ENCODE results near the gene LENG1.

DNA sequence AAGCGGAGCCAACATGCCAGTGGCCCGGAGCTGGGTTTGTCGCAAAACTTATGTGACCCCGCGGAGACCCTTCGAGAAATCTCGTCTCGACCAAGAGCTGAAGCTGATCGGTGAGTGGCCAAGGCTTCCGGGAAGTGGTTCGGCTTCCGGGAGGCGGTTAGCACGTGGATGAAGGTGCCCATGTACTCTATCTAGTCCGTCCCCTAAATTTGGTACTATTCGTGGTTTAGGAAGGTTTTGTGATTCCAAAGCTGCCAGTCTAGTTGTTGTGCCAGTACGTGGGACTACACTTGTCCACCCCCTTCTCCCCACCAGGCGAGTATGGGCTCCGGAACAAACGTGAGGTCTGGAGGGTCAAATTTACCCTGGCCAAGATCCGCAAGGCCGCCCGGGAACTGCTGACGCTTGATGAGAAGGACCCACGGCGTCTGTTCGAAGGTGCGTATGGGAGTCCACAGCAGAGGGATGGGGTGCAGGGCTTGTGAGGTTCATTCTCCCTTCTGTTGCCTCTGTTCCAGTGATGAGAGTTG lies 41.7 kb upstream of the LENG1 start:
- TF ChIP-seq, protein P1, sequence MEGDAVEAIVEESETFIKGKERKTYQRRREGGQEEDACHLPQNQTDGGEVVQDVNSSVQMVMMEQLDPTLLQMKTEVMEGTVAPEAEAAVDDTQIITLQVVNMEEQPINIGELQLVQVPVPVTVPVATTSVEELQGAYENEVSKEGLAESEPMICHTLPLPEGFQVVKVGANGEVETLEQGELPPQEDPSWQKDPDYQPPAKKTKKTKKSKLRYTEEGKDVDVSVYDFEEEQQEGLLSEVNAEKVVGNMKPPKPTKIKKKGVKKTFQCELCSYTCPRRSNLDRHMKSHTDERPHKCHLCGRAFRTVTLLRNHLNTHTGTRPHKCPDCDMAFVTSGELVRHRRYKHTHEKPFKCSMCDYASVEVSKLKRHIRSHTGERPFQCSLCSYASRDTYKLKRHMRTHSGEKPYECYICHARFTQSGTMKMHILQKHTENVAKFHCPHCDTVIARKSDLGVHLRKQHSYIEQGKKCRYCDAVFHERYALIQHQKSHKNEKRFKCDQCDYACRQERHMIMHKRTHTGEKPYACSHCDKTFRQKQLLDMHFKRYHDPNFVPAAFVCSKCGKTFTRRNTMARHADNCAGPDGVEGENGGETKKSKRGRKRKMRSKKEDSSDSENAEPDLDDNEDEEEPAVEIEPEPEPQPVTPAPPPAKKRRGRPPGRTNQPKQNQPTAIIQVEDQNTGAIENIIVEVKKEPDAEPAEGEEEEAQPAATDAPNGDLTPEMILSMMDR (IDR thresholded peaks at IDR 0.05; ENCODE audit: low read depth, low read length): no peak
- no peak for TF ChIP-seq EZH2phosphoT487 (IDR thresholded peaks at IDR 0.05; ENCODE audit: low read depth)

Data from OCI-LY3 (cell line).